HL-60 (cell line): ENCODE results near the gene SLC9A3.

Experiments
- CTCF ChIP-seq: IDR thresholded peaks from one replicate; pipeline ENCODE4 v1.5.1; 2011; ENCODE audit warnings: low read length, control low read depth, inconsistent platforms; ENCODE audit not compliant: insufficient read depth
- GABPA ChIP-seq: IDR thresholded peaks from 2 replicates; pipeline ENCODE4 v1.6.1; 2012; ENCODE audit warnings: low read depth
- POLR2AphosphoS5 ChIP-seq: IDR thresholded peaks from 2 replicates; pipeline ENCODE4 v1.6.1; 2012; ENCODE audit warnings: low read depth
- TF ChIP-seq, protein P1 (sequence below): IDR thresholded peaks from 2 replicates; pipeline ENCODE4 v1.6.1; 2012; ENCODE audit warnings: low read depth; ENCODE audit not compliant: insufficient replicate concordance

DNA sequence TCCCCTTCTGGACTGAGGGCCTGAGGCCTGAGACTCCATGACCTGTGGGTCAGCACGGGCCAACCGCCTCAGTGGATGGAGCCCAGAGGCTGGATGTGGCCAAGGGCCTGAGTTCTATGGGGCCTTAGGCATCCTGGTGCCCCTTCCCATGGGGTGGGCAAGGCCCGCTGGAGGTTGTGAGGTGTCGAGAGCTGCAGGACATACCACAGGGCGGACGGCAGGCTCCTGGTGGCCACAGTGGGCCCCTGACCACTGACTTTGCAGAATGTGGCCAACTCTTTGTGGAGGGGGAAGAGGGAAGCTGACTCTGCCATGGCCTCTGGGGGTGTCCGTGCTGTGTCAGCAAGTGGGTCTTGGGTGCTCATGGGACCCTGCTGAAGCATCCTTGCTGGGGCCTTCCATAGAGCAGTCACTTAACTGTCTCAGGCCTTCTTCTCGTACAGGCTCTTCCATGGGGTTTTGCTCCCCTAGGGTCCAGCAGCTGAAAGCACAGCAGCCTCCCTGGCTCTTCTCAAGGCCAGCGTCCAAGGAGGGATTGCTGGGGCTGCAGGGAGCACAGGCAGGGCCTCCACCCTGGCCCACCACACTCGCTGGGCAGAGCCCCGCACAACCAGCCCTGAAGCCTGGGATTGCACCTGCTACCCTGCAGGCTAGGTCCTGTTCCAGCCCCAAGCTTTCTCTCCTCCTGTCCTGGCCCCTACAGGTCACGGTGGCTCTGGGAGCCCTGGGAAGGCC lies 21.6 kb upstream of the SLC9A3 start:
- TF ChIP-seq CTCF, result no peak
- TF ChIP-seq POLR2AphosphoS5, result no peak
- TF ChIP-seq, protein P1, sequence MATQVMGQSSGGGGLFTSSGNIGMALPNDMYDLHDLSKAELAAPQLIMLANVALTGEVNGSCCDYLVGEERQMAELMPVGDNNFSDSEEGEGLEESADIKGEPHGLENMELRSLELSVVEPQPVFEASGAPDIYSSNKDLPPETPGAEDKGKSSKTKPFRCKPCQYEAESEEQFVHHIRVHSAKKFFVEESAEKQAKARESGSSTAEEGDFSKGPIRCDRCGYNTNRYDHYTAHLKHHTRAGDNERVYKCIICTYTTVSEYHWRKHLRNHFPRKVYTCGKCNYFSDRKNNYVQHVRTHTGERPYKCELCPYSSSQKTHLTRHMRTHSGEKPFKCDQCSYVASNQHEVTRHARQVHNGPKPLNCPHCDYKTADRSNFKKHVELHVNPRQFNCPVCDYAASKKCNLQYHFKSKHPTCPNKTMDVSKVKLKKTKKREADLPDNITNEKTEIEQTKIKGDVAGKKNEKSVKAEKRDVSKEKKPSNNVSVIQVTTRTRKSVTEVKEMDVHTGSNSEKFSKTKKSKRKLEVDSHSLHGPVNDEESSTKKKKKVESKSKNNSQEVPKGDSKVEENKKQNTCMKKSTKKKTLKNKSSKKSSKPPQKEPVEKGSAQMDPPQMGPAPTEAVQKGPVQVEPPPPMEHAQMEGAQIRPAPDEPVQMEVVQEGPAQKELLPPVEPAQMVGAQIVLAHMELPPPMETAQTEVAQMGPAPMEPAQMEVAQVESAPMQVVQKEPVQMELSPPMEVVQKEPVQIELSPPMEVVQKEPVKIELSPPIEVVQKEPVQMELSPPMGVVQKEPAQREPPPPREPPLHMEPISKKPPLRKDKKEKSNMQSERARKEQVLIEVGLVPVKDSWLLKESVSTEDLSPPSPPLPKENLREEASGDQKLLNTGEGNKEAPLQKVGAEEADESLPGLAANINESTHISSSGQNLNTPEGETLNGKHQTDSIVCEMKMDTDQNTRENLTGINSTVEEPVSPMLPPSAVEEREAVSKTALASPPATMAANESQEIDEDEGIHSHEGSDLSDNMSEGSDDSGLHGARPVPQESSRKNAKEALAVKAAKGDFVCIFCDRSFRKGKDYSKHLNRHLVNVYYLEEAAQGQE, result no peak
- TF ChIP-seq GABPA, result no peak
